ENCODE results near the gene SLC26A2. TPM values are rescaled to one million over a fixed set of nuclear protein-coding genes. Genes with fewer than 3 reads are reported as not detected.

The SLC26A2 gene
- total and polyA plus RNA-seq, 2 of the 8 experiments (the other 6 are each of a cell fraction or from before 2014, with no cell fraction given) = 3.7 to 11.4 TPM

DNA sequence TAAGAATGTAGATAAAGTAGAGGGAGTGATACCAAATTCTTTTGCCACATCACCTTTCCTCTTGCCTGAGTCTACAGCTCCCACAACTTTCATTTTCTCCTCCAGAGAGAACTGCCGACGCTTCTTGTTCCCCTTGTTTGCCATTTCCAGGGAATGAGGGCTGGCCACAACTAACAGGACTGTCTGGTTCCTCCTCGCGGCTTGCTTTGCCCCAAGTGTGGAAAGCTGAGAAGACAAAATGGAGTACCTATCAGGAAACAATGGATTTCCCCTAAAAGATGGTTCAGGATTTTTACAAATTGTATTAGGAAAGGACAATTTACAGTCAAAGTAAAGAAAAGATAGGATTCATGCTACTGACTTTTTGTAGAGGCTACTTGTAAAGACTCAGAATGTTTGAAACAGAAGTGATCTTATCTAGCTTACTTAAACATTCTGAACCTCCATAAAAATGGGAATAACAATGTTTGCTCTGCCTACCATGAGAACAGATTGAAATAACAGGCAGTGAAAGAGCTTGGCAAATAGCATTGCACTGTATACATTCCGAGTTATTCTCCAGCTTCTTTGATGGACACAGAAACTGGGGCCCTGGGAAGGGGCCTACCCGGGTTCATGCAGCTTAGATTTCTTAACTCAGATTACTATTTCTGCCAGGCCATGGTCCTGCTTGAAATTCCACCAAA is 35.8 kb downstream of the SLC26A2 start:
- H3K4ac ChIP-seq (replicated peaks; ENCODE audit: insufficient read length, low read depth, low read length) = no peak overlapping the region
- H3K4me2 ChIP-seq (ENCODE audit: insufficient read depth in 1 of 2, low read depth in 2 of 2, low read length in 2 of 2) = no peak overlapping the region
- H3K14ac ChIP-seq (ENCODE audit: insufficient read length) = no peak overlapping the region
- H3K4me3 ChIP-seq (ENCODE audit: extremely low read depth in 1 of 4, insufficient read depth in 2 of 4, low read depth in 3 of 4, low read length in 4 of 4) = no peak overlapping the region
- WGBS, 2 experiments (ENCODE audit: extremely low coverage in 1 of 2, insufficient coverage in 1 of 2, insufficient read length in 1 of 2, insufficient replicate concordance in 2 of 2, low coverage in 1 of 2, low lambda C conversion rate in 2 of 2, missing lambda C conversion rate in 1 of 2) = 87% methylated on average over 6 of the region's 6 CpGs; no CpG with 5 or more reads in 1 of the 2 experiments
- no peak overlapping the region for H3K27ac ChIP-seq (ENCODE audit: low read depth, low read length)
- peaks cover 0 to 4% of the 10 kb centered on the region in 2 experiments; a peak in 2 of 4 replicates for H3K79me2 ChIP-seq (ENCODE audit: control insufficient read depth in 1 of 2, insufficient read depth in 2 of 2, low read length in 2 of 2)
- H2AFZ ChIP-seq (ENCODE audit: low read length) = no peak overlapping the region
- POLR2A ChIA-PET (ENCODE audit: partially characterized antibody) = no interaction called here
- peaks cover 11% of the 10 kb centered on the region for H3K23me2 ChIP-seq (ENCODE audit: low read depth, low read length)
- FAIRE-seq (no peak), DNase-seq (ENCODE audit: low read depth in 1 of 2, low spot score in 2 of 2) (no peak)
- CTCF ChIA-PET (ENCODE audit: partially characterized antibody) = interaction anchor here (0.9 to 2.4 kb wide), 6 partner anchors 10 to 340 kb away, joined by 3 to 16 read pairs (median 3); no protein-coding TSS in a partner anchor
- no peaks in the 10 kb centered on the region for H3K9me3 ChIP-seq (ENCODE audit: insufficient read depth in 2 of 2, low read depth in 1 of 2, low read length in 1 of 2)
- no peak overlapping the region for H3K56ac ChIP-seq (replicated peaks; ENCODE audit: insufficient read length, low read depth, low read length)
- no peak overlapping the region for H2AK5ac ChIP-seq (ENCODE audit: low read depth, low read length)
- no peak overlapping the region for H3K9ac ChIP-seq (replicated peaks in 1 of 4; ENCODE audit: extremely low read depth in 1 of 4, low read depth in 3 of 4, low read length in 3 of 4)
- peaks cover 0 to 4% (median 2%) of the 10 kb centered on the region in 4 experiments; a peak in 4 of 7 replicates for H3K4me1 ChIP-seq (replicated peaks in 1 of 4; ENCODE audit: control insufficient read depth in 3 of 4, insufficient read depth in 4 of 4, low read length in 3 of 4)
- H4K5ac ChIP-seq (ENCODE audit: insufficient read length, low read depth, low read length) = no peak overlapping the region
- no peaks in the 10 kb centered on the region for H3K79me1 ChIP-seq (ENCODE audit: low read depth, low read length)
- peaks cover 0 to 2% of the 10 kb centered on the region in 2 experiments for H4K20me1 ChIP-seq (replicated peaks in 1 of 2; ENCODE audit: control insufficient read depth in 1 of 2, insufficient read depth in 2 of 2, low read length in 2 of 2)
- no peak overlapping the region for H2BK15ac ChIP-seq (ENCODE audit: low read length)
- no peaks in the 10 kb centered on the region; a peak in 1 of 8 replicates for H3K36me3 ChIP-seq (ENCODE audit: control insufficient read depth in 2 of 4, insufficient read depth in 4 of 4, low read length in 3 of 4)
- H3K23ac ChIP-seq (ENCODE audit: insufficient read length) = no peak overlapping the region
- no peak overlapping the region for H2BK5ac ChIP-seq (ENCODE audit: low read depth, low read length)
- H2BK20ac ChIP-seq (ENCODE audit: low read length) = no peak overlapping the region
- H4K91ac ChIP-seq (replicated peaks; ENCODE audit: insufficient read length, low read length) = no peak overlapping the region
- no peak overlapping the region for H4K8ac ChIP-seq (ENCODE audit: extremely low read depth, insufficient read depth, low read length)
- no peak overlapping the region for H2BK12ac ChIP-seq (ENCODE audit: low read depth, low read length)
- no peak overlapping the region for H3K18ac ChIP-seq (ENCODE audit: extremely low read depth, low read length)
- no peaks in the 10 kb centered on the region for H3K27me3 ChIP-seq (replicated peaks in 1 of 4; ENCODE audit: control insufficient read depth in 3 of 4, extremely low read depth in 1 of 4, insufficient read depth in 3 of 4, low read length in 3 of 4)
- H2BK120ac ChIP-seq (replicated peaks; ENCODE audit: low read depth, low read length) = no peak overlapping the region
- TF ChIP-seq GABPA (IDR thresholded peaks at IDR 0.05; ENCODE audit: borderline replicate concordance, insufficient read depth, low read length) (no peak), SRF (IDR thresholded peaks at IDR 0.05; ENCODE audit: low read depth, low read length) (no peak), NANOG (IDR thresholded peaks at IDR 0.05; ENCODE audit: insufficient read depth, low read depth, low read length, poor library complexity, severe bottlenecking) (no peak), RBBP5 (IDR thresholded peaks at IDR 0.05; ENCODE audit: borderline replicate concordance, low read depth, low read length) (no peak), TEAD4 (IDR thresholded peaks at IDR 0.05; ENCODE audit: low read depth, low read length) (no peak), JUN (IDR thresholded peaks at IDR 0.05; ENCODE audit: low read depth, low read length) (no peak), KDM4A (IDR thresholded peaks at IDR 0.05; ENCODE audit: low read depth, low read length, severe bottlenecking) (no peak), TAF1 (IDR thresholded peaks at IDR 0.05; ENCODE audit: low read depth, low read length) (no peak), RNF2 (IDR thresholded peaks at IDR 0.05; ENCODE audit: borderline replicate concordance, low read depth, low read length, missing control alignments, poor library complexity, severe bottlenecking) (no peak), SUZ12 (IDR thresholded peaks at IDR 0.05; ENCODE audit: low read length) (no peak), CTBP2 (IDR thresholded peaks at IDR 0.05; ENCODE audit: borderline replicate concordance, insufficient read depth, insufficient read length, low read length) (no peak), EP300 (IDR thresholded peaks at IDR 0.05; ENCODE audit: borderline replicate concordance in 1 of 2, low read depth in 2 of 2, low read length in 2 of 2) (no peak)
